GM12878 (cell line): ENCODE data around the gene THOC5.

Experiments used
- CBFB ChIP-seq: IDR thresholded peaks from 2 replicates; pipeline ENCODE4 v1.6.1; 2016; ENCODE audit warnings: antibody characterized with exemption, low read depth
- CREM ChIP-seq: IDR thresholded peaks from 2 replicates; pipeline ENCODE4 v1.6.1; 2014; ENCODE audit warnings: antibody characterized with exemption, low read depth
- CTCF ChIP-seq, 3 experiments: IDR thresholded peaks in 2 of 3; conservative IDR thresholded peaks in 1 of 3; 2 replicates each; pipeline ENCODE4 v1.5.1; 2011; ENCODE audit warnings: low read depth in 3 of 3, low read length in 3 of 3, mild to moderate bottlenecking in 3 of 3, control low read depth in 2 of 3, moderate library complexity in 2 of 3, inconsistent platforms in 1 of 3, mixed read lengths in 1 of 3; ENCODE audit not compliant: control insufficient read depth in 2 of 3, insufficient read depth in 1 of 3; ENCODE audit errors: extremely low read depth in 1 of 3
- EZH2 ChIP-seq: IDR thresholded peaks from 2 replicates; pipeline ENCODE4 v1.6.1; 2012; ENCODE audit warnings: low read depth, mild to moderate bottlenecking, control low read depth, inconsistent platforms, low read length, borderline replicate concordance; ENCODE audit not compliant: control insufficient read depth
- JUND ChIP-seq: IDR thresholded peaks from 2 replicates; pipeline ENCODE4 v1.6.1; 2012; ENCODE audit warnings: low read depth, mild to moderate bottlenecking, low read length, improper control_type of control experiment, moderate library complexity
- NRF1 ChIP-seq: conservative IDR thresholded peaks from 2 replicates; pipeline ENCODE4 v1.6.1; 2011; ENCODE audit warnings: mild to moderate bottlenecking, low read depth, low read length, improper control_type of control experiment
- POLR2AphosphoS2 ChIP-seq: IDR thresholded peaks from 2 replicates; pipeline ENCODE4 v1.6.1; 2011; ENCODE audit warnings: low read depth, mild to moderate bottlenecking, low read length, improper control_type of control experiment, moderate library complexity
- RAD21 ChIP-seq: IDR thresholded peaks from 2 replicates; pipeline ENCODE4 v1.6.1; 2011; ENCODE audit warnings: mild to moderate bottlenecking, low read depth, low read length, moderate library complexity; ENCODE audit not compliant: insufficient read depth
- RFX5 ChIP-seq: IDR thresholded peaks from 2 replicates; pipeline ENCODE4 v1.6.1; 2011; ENCODE audit warnings: low read depth, low read length, improper control_type of control experiment
- SPI1 ChIP-seq: IDR thresholded peaks from 2 replicates; pipeline ENCODE4 v1.6.1; 2011; ENCODE audit warnings: low read depth, mild to moderate bottlenecking, low read length, moderate library complexity, borderline replicate concordance; ENCODE audit not compliant: insufficient read depth
- ZBTB4 ChIP-seq: fragments of 450-650 bp; formaldehyde crosslinking; IDR thresholded peaks from 2 replicates; pipeline ENCODE4 v1.4.0; 2022; ENCODE audit warnings: mild to moderate bottlenecking, moderate library complexity

GRCh38 chr22:29570456-29570855 is 16.9 kb upstream of the THOC5 start:
- TF ChIP-seq RAD21 (no peak), EZH2 (no peak), JUND (no peak), POLR2AphosphoS2 (no peak), RFX5 (no peak), CBFB (no peak), CREM (no peak), NRF1 (no peak), SPI1 (no peak), CTCF (IDR thresholded peaks at IDR 0.05 in 2 of 3, conservative IDR thresholded peaks at IDR 0.05 in 1 of 3; ENCODE audit: control insufficient read depth in 2 of 3, extremely low read depth in 1 of 3, insufficient read depth in 1 of 3, low read depth in 3 of 3, low read length in 3 of 3) (no peak), ZBTB4 (CRISPR knock-in tag) (no peak)
